CD14-positive monocyte (primary cell): Measurements from ENCODE around the gene ARHGAP45. TPM values are rescaled to one million over a fixed set of nuclear protein-coding genes. Genes with fewer than 3 reads are reported as not detected.

Experiments
- DNase-seq, 3 donors: peaks; one replicate each; pipeline ENCODE4 v3.0.0-alpha.2; 2011 to 2022
- H2AFZ ChIP-seq: 2 replicates; pipeline ENCODE4 v1.6.0; 2012; ENCODE audit warnings: mild to moderate bottlenecking, low read depth, low read length, inconsistent platforms; ENCODE audit not compliant: insufficient read depth, poor library complexity, severe bottlenecking
- H3K27ac ChIP-seq, 2 donors: 1 replicate in 1 of 2; 2 replicates in 1 of 2; pipeline ENCODE4 v1.5.1; 2012 to 2013; ENCODE audit warnings: low read length in 2 of 2, control low read depth in 1 of 2, inconsistent platforms in 1 of 2, low read depth in 1 of 2, mild to moderate bottlenecking in 1 of 2
- H3K27me3 ChIP-seq, 2 donors: one replicate each; pipeline versions ENCODE4 v1.6.0 to v1.6.1; 2011 to 2013; ENCODE audit warnings: low read length in 2 of 2; ENCODE audit not compliant: control insufficient read depth in 2 of 2, insufficient read depth in 2 of 2
- H3K36me3 ChIP-seq, 2 donors: replicated peaks in 1 of 2; 1 replicate in 1 of 2; 2 replicates in 1 of 2; pipeline versions ENCODE4 v1.5.1 to v1.6.1; 2012 to 2013; ENCODE audit warnings: low read length in 2 of 2, control low read depth in 1 of 2, inconsistent platforms in 1 of 2, mild to moderate bottlenecking in 1 of 2; ENCODE audit not compliant: insufficient read depth in 2 of 2, control insufficient read depth in 1 of 2
- H3K4me1 ChIP-seq, 2 donors: 1 replicate in 1 of 2; 2 replicates in 1 of 2; pipeline versions ENCODE4 v1.5.1 to v1.6.1; 2012 to 2013; ENCODE audit warnings: low read length in 2 of 2, control low read depth in 1 of 2, inconsistent platforms in 1 of 2, mild to moderate bottlenecking in 1 of 2, moderate library complexity in 1 of 2; ENCODE audit not compliant: insufficient read depth in 2 of 2, control insufficient read depth in 1 of 2
- H3K4me2 ChIP-seq: replicated peaks from 2 replicates; pipeline ENCODE3; 2012; ENCODE audit warnings: low read length, moderate library complexity, mild to moderate bottlenecking; ENCODE audit not compliant: poor library complexity, severe bottlenecking; ENCODE audit errors: extremely low read depth
- H3K4me3 ChIP-seq, 3 experiments: fragments of 200-600 bp in 1 of 3; sonication (generic) in 1 of 3; replicated peaks in 1 of 3; 1 replicate in 2 of 3; 2 replicates in 1 of 3; pipeline ENCODE4 v1.5.1; 2011 to 2013; ENCODE audit warnings: low read length in 3 of 3, mild to moderate bottlenecking in 3 of 3, control low read depth in 2 of 3, low read depth in 2 of 3, inconsistent platforms in 1 of 3, moderate library complexity in 1 of 3
- H3K79me2 ChIP-seq: 2 replicates; pipeline ENCODE4 v1.6.0; 2012; ENCODE audit warnings: mild to moderate bottlenecking, control low read depth, inconsistent platforms, low read length, moderate library complexity; ENCODE audit not compliant: insufficient read depth
- H3K9ac ChIP-seq: 2 replicates; pipeline ENCODE4 v1.6.0; 2017; ENCODE audit warnings: low read length, mild to moderate bottlenecking; ENCODE audit not compliant: insufficient read depth, poor library complexity, severe bottlenecking
- H3K9me3 ChIP-seq, 2 donors: replicated peaks in 1 of 2; 1 replicate in 1 of 2; 2 replicates in 1 of 2; pipeline versions ENCODE4 v1.5.1 to v1.6.1; 2012 to 2013; ENCODE audit warnings: low read length in 2 of 2, control low read depth in 1 of 2; ENCODE audit not compliant: control insufficient read depth in 1 of 2, insufficient read depth in 1 of 2
- H4K20me1 ChIP-seq: 2 replicates; pipeline ENCODE4 v1.6.0; 2012; ENCODE audit warnings: mild to moderate bottlenecking, low read length, control low read depth, moderate library complexity; ENCODE audit not compliant: insufficient read depth
- H3K27ac Mint-ChIP-seq, 7 donors: one replicate each; pipeline ENCODE4 v1.8.0; 2020; ENCODE audit warnings: mild to moderate bottlenecking in 7 of 7, mixed read lengths in 7 of 7, moderate library complexity in 6 of 7, inconsistent platforms in 2 of 7
- H3K27me3 Mint-ChIP-seq, 3 donors: one replicate each; pipeline ENCODE4 v1.8.0; 2021 to 2022; ENCODE audit warnings: low read depth in 3 of 3, mild to moderate bottlenecking in 3 of 3, mixed read lengths in 3 of 3, moderate library complexity in 3 of 3, inconsistent platforms in 1 of 3
- H3K36me3 Mint-ChIP-seq, 2 donors: one replicate each; pipeline ENCODE4 v1.8.0; 2020; ENCODE audit warnings: mixed read lengths in 2 of 2, inconsistent platforms in 1 of 2, mild to moderate bottlenecking in 1 of 2
- H3K4me1 Mint-ChIP-seq: one replicate; pipeline ENCODE4 v1.8.0; 2020; ENCODE audit warnings: mild to moderate bottlenecking, mixed read lengths
- H3K4me3 Mint-ChIP-seq, 2 donors: one replicate each; pipeline ENCODE4 v1.8.0; 2020; ENCODE audit warnings: mild to moderate bottlenecking in 2 of 2, mixed read lengths in 2 of 2, moderate library complexity in 1 of 2
- H3K9me3 Mint-ChIP-seq, 7 donors: one replicate each; pipeline ENCODE4 v1.8.0; 2020 to 2022; ENCODE audit warnings: mixed read lengths in 7 of 7, mild to moderate bottlenecking in 6 of 7, moderate library complexity in 6 of 7, inconsistent platforms in 2 of 7
- CTCF ChIP-seq: fragments of 200-600 bp; IDR thresholded peaks from one replicate; pipeline ENCODE4 v1.8.0; 2022; ENCODE audit warnings: antibody characterized with exemption, mild to moderate bottlenecking
- WGBS: methylation state at CpG from one replicate; pipeline ENCODE4 v1.1.5; 2013; ENCODE audit warnings: missing lambda C conversion rate; ENCODE audit not compliant: insufficient coverage; 5-methylcytosine and 5-hydroxymethylcytosine counted together
- intact Hi-C, 2 donors: fragments of 100-400 bp; cut with micrococcal nuclease; formaldehyde crosslinking; loops; one replicate each; pipeline versions ENCODE4 v1.15.0 to v1.15.1; 2023
- polyA plus RNA-seq, 3 donors: library from polyadenylated mRNA; depleted of rRNA in 1 of 3; unstranded in 2 of 3; stranded (reverse) in 1 of 3; fragments of 300-500 nt in 2 of 3; fragments of >200 nt in 1 of 3; fragmentation: Illumina TruSeq in 2 of 3; gene quantifications; 1 replicate in 2 of 3; 2 replicates in 1 of 3; pipeline ENCODE4 v1.2.3, GENCODE V29; 2012 to 2021

ARHGAP45 gene
- polyA plus RNA-seq, 3 donors, result 108 to 308 (median 137) TPM

DNA sequence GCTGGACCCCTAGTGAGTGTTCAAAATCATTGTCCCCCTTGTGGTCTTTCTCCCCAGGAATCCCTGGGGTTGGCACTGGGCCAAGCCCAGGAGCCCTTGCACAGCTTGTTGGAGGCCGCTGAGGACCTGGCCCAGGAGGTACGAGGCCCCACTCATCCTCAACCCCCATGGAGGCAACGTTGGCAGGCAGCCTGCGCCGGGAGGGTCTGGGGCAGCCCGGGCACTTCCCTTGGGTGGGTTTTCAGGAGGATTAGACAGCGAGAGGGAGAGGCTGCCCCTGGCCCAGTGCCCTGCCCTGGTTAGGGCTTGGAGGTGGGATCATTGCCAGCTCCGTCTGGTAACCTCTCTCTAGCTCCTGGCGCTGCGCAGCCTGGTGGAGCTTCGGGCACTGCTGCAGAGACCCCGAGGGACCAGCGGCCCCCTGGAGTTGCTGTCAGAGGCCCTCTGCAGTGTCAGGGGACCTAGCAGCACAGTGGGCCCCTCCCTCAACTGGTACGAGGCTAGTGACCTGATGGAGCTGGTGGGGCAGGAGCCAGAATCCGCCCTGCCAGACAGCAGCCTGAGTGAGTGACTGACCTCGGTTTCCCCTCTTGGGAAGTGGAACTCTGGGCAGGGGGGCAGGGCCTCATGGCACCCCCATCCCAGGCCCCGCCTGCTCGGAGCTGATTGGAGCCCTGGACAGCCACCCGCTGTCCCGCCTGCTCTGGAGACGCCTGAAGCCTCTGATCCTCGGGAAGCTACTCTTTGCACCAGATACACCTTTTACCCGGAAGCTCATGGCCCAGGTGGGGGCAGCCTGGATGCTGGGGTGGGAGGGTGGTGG, 24.1 kb upstream of the ARHGAP45 start:
- Histone ChIP-seq H3K9me3 (no peaks in the 10 kb centered on the region), H3K27ac (no peak overlapping the region), H3K36me3 (peaks cover 35 to 50% of the 10 kb centered on the region in 2 donors), H3K4me3 (no peak overlapping the region), H3K4me1 (peaks cover 39 to 53% of the 10 kb centered on the region in 2 donors), H3K4me2 (no peak overlapping the region), H3K9ac (no peak overlapping the region), H3K79me2 (peaks cover 32% of the 10 kb centered on the region), H4K20me1 (peaks cover 43% of the 10 kb centered on the region), H2AFZ (no peak overlapping the region), H3K27me3 (no peaks in the 10 kb centered on the region)
- Mint-ChIP-seq H3K9me3 (peaks cover 0 to under 1% (median 0%) of the 10 kb centered on the region in 7 donors), H3K27ac (no peak overlapping the region), H3K4me3 (no peak overlapping the region), H3K36me3 (peaks cover 24 to 35% of the 10 kb centered on the region in 2 donors), H3K27me3 (peaks cover 0 to 1% (median 1%) of the 10 kb centered on the region in 3 donors), H3K4me1 (peaks cover 35% of the 10 kb centered on the region)
- no peak for TF ChIP-seq CTCF
- DNase-seq, result no peak
- intact Hi-C loops, result loop anchor here in 1 of 2 donors (5.0 kb wide), 1 partner anchor 34 kb away; no protein-coding TSS in a partner anchor
- WGBS, result 94% methylated on average over 18 of the region's 23 CpGs

DNA sequence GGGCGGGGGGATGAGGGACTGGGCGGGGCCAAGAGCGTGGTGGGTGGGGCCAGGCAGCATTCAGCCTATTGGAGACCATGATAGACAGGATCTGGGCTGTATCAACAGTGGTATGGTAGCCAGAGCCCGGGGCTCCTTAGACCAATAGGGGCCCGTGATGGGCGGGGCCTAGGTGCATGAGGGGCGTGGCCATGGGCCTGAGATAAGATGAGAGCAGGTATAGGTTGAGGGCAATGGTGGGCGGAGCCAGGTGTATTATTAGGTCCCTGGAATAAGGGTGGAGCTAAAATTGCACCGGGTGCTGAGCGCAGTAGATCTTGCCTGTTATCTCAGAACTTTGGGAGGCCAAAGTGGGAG, 21.7 kb upstream of the ARHGAP45 start:
- TF ChIP-seq CTCF, result no peak
- Histone ChIP-seq H2AFZ (no peak overlapping the region), H3K36me3 (peaks cover 35 to 56% of the 10 kb centered on the region in 2 donors), H3K4me3 (no peak overlapping the region), H3K4me2 (no peak overlapping the region), H4K20me1 (peaks cover 48% of the 10 kb centered on the region), H3K79me2 (peaks cover 25% of the 10 kb centered on the region), H3K9ac (no peak overlapping the region), H3K27me3 (no peaks in the 10 kb centered on the region), H3K27ac (no peak overlapping the region), H3K4me1 (peaks cover 20 to 29% of the 10 kb centered on the region in 2 donors), H3K9me3 (no peaks in the 10 kb centered on the region)
- H3K27me3 Mint-ChIP-seq, result peaks cover 0 to 1% (median 1%) of the 10 kb centered on the region in 3 donors
- H3K4me3 Mint-ChIP-seq, result no peak overlapping the region
- intact Hi-C loops, result no loop called here
- 96% methylated on average over 6 of the region's 10 CpGs for WGBS
- peak in 1 of 3 donors; percentile 52 for DNase-seq
- H3K27ac Mint-ChIP-seq, result no peak overlapping the region
- H3K9me3 Mint-ChIP-seq, result no peaks in the 10 kb centered on the region
- H3K4me1 Mint-ChIP-seq, result peaks cover 14% of the 10 kb centered on the region
- H3K36me3 Mint-ChIP-seq, result peaks cover 24 to 39% of the 10 kb centered on the region in 2 donors
